ENCODE measurements around the gene LGR4. TPM values are rescaled to one million over a fixed set of nuclear protein-coding genes. Genes with fewer than 3 reads are reported as not detected.
"Not testable (repeated sequence)": the region's sequence is repeated elsewhere in the genome, so short reads cannot be mapped to it uniquely, and the experiment has no call there.

LGR4 gene
- total RNA-seq, 4 donors from 2014 or later: 28.7 to 165 (median 120) TPM

GRCh38 chr11:27347359-27348339 is 124.9 kb downstream of the LGR4 start:
- in situ Hi-C loops (cut with MboI; ENCODE audit: low pct_ligation_motif_present in 1 of 4, low pct_unique_long_range_greater_than_20kb in 1 of 4, low sequenced_read_pairs in 3 of 4): no loop called here
- DNase-seq: no peak
- Histone ChIP-seq H3K9me3 (no peaks in the 10 kb centered on the region), H3K27me3 (no peaks in the 10 kb centered on the region), H3K4me3 (no peak overlapping the region), H3K27ac (peak overlapping the region in 1 of 4 donors; percentile 13), H3K4me1 (peaks cover 8 to 27% (median 11%) of the 10 kb centered on the region in 4 donors), H3K36me3 (no peaks in the 10 kb centered on the region)
- TF ChIP-seq POLR2AphosphoS5 (IDR thresholded peaks at IDR 0.05): no peak
- no peak for TF ChIP-seq POLR2A (IDR thresholded peaks at IDR 0.05)
- no peak for TF ChIP-seq CTCF (IDR thresholded peaks at IDR 0.05)
- TF ChIP-seq EP300 (IDR thresholded peaks at IDR 0.05; ENCODE audit: low read depth): no peak
- intact Hi-C loops (cut with DNase I; ENCODE audit: low total_unique reads): no loop called here
- 32 to 34% methylated on average over 5 of the region's 5 CpGs for WGBS, 2 donors (ENCODE audit: low coverage in 1 of 2)

GRCh38 chr11:27339941-27340340 is 132.6 kb downstream of the LGR4 start:
- Histone ChIP-seq H3K9me3 (no peaks in the 10 kb centered on the region), H3K27ac (no peak overlapping the region), H3K4me1 (no peaks in the 10 kb centered on the region), H3K27me3 (no peaks in the 10 kb centered on the region), H3K36me3 (no peaks in the 10 kb centered on the region), H3K4me3 (no peak overlapping the region)
- intact Hi-C loops (cut with DNase I; ENCODE audit: low total_unique reads) (no loop called here), in situ Hi-C loops (cut with MboI; ENCODE audit: low pct_ligation_motif_present in 1 of 4, low pct_unique_long_range_greater_than_20kb in 1 of 4, low sequenced_read_pairs in 3 of 4) (no loop called here)
- DNase-seq: no peak
- 86 to 89% methylated on average over 1 to 3 of the region's 3 CpGs for WGBS, 2 donors (ENCODE audit: low coverage in 1 of 2)
- TF ChIP-seq EP300 (IDR thresholded peaks at IDR 0.05; ENCODE audit: low read depth): no peak
- no peak for TF ChIP-seq CTCF (IDR thresholded peaks at IDR 0.05)
- no peak for TF ChIP-seq POLR2A (IDR thresholded peaks at IDR 0.05)
- no peak for TF ChIP-seq POLR2AphosphoS5 (IDR thresholded peaks at IDR 0.05)

- H3K9me3 ChIP-seq; intact Hi-C loops (cut with DNase I; ENCODE audit: low total_unique reads); H3K27me3 ChIP-seq; in situ Hi-C loops (cut with MboI; ENCODE audit: low pct_ligation_motif_present in 1 of 4, low pct_unique_long_range_greater_than_20kb in 1 of 4, low sequenced_read_pairs in 3 of 4); H3K27ac ChIP-seq; H3K4me3 ChIP-seq; DNase-seq; H3K36me3 ChIP-seq; H3K4me1 ChIP-seq: not testable (repeated sequence)
- WGBS, 2 donors (ENCODE audit: low coverage in 1 of 2): 98 to 100% methylated on average over 4 of the region's 4 CpGs
Observed at GRCh38 chr11:27334764-27335163, 137.8 kb downstream of the LGR4 start.

GRCh38 chr11:27331981-27332380 is 140.6 kb downstream of the LGR4 start:
- Histone ChIP-seq H3K9me3 (no peaks in the 10 kb centered on the region), H3K27ac (no peak overlapping the region), H3K36me3 (no peaks in the 10 kb centered on the region), H3K27me3 (no peaks in the 10 kb centered on the region), H3K4me3 (no peak overlapping the region), H3K4me1 (peaks cover 0 to 4% (median 0%) of the 10 kb centered on the region in 4 donors)
- intact Hi-C loops (cut with DNase I; ENCODE audit: low total_unique reads): no loop called here
- no peak for DNase-seq
- 81 to 84% methylated on average over 2 of the region's 2 CpGs for WGBS, 2 donors (ENCODE audit: low coverage in 1 of 2)
- in situ Hi-C loops (cut with MboI; ENCODE audit: low pct_ligation_motif_present in 1 of 4, low pct_unique_long_range_greater_than_20kb in 1 of 4, low sequenced_read_pairs in 3 of 4): no loop called here
- no peak for TF ChIP-seq POLR2A (IDR thresholded peaks at IDR 0.05)
- no peak for TF ChIP-seq CTCF (IDR thresholded peaks at IDR 0.05)
- no peak for TF ChIP-seq POLR2AphosphoS5 (IDR thresholded peaks at IDR 0.05)
- no peak for TF ChIP-seq EP300 (IDR thresholded peaks at IDR 0.05; ENCODE audit: low read depth)
